ENCODE data around the gene FEZ2. TPM values are rescaled to one million over a fixed set of nuclear protein-coding genes. Genes with fewer than 3 reads are reported as not detected.

FEZ2 gene
- polyA plus RNA-seq, 4 donors, result 23.5 to 50.0 (median 35.0) TPM

DNA sequence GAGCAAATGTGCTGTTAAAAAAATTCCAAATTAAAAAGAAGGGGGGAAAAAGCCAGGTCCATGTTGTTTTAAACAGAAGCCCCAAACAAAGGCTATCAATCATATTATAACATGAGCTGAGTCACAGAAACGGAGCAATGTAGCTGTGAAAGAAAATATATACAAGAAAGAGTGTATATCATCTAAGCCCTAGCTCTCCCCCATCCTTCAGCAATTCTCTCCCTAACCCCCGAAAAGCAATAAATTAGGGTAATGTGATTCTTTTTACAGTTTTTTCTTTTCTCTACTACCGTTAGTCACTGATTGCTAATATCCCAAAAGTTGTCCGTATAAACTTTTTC lies 25.3 kb downstream of the FEZ2 start:
- no peaks in the 10 kb centered on the region for H3K9me3 ChIP-seq (ENCODE audit: control insufficient read depth in 2 of 2, insufficient read depth in 1 of 2, low read depth in 1 of 2, low read length in 1 of 2)
- 78 to 92% (median 90%) methylated on average over 4 of the region's 4 CpGs for WGBS, 3 donors
- H3K36me3 ChIP-seq (ENCODE audit: control insufficient read depth in 3 of 3, insufficient read depth in 2 of 3, low read depth in 1 of 3, low read length in 3 of 3), result peaks cover 2 to 17% (median 5%) of the 10 kb centered on the region in 3 donors
- DNase-seq, result no peak
- no peak for FAIRE-seq
- no peak overlapping the region for H3K27ac ChIP-seq (ENCODE audit: low read depth in 1 of 3, low read length in 2 of 3)
- H3K27me3 ChIP-seq (ENCODE audit: control insufficient read depth in 3 of 3, insufficient read depth in 3 of 3, low read length in 3 of 3), result no peaks in the 10 kb centered on the region
- H3K4me1 ChIP-seq (ENCODE audit: control insufficient read depth in 3 of 3, insufficient read depth in 2 of 3, low read depth in 1 of 3, low read length in 2 of 3), result no peaks in the 10 kb centered on the region
- no peak overlapping the region for H3K4me3 ChIP-seq (ENCODE audit: low read depth in 1 of 3, low read length in 3 of 3)

DNA sequence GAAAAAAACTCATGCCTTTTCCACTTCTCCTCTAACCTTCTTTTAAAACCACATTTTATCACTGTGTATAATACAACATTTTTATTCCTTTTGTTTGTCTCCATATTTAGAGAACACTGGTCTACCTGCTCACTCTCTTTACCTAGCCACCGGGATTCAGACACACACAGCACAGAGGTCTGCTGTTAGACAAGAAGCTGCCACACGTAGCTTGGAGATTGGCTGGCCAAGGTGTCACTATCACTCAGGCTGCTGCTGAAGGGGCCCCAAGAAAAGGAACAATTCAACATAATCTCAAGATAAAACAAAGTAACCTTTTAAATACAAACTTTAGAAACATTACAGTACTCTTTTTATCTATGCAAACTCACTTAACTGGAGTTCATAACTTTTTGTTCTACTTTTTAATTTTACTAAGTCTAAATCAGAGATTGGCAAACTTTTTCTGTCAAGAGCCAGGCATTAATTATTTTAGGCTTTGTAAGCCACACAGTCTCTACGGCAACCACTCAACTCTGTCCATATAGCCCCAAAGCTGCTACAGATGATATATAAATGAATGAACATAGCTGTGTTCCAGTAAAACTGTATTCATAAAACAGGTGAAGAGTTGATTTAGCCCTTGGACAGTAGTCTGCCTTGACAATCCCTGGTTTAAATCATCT lies 25.8 kb downstream of the FEZ2 start:
- DNase-seq (peak in 1 of 2 donors; percentile 47), FAIRE-seq (no peak)
- 74 to 86% (median 78%) methylated on average over 3 of the region's 3 CpGs for WGBS, 3 donors
- Histone ChIP-seq H3K36me3 (ENCODE audit: control insufficient read depth in 3 of 3, insufficient read depth in 2 of 3, low read depth in 1 of 3, low read length in 3 of 3) (peaks cover 2 to 14% (median 5%) of the 10 kb centered on the region in 3 donors), H3K27ac (ENCODE audit: low read depth in 1 of 3, low read length in 2 of 3) (no peak overlapping the region), H3K27me3 (ENCODE audit: control insufficient read depth in 3 of 3, insufficient read depth in 3 of 3, low read length in 3 of 3) (no peaks in the 10 kb centered on the region), H3K9me3 (ENCODE audit: control insufficient read depth in 2 of 2, insufficient read depth in 1 of 2, low read depth in 1 of 2, low read length in 1 of 2) (no peaks in the 10 kb centered on the region), H3K4me3 (ENCODE audit: low read depth in 1 of 3, low read length in 3 of 3) (no peak overlapping the region), H3K4me1 (ENCODE audit: control insufficient read depth in 3 of 3, insufficient read depth in 2 of 3, low read depth in 1 of 3, low read length in 2 of 3) (no peaks in the 10 kb centered on the region)

DNA sequence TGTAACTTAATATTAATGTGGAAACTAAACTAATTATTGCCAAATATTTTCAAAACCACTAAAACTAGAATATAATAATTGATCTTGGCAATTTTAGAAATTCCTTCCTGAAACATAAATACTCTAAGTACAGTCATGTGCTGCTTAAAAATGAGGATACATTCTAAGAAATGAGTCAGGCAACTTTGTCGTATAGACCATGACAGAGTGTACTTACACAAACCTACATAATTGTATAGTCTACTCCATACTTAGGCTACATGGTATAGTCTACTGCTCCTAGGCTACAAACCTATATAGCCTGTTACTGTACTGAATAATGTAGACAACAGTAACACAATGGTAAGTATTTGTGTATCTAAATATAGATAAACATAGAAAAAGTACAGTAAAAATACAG lies 27.6 kb downstream of the FEZ2 start:
- Histone ChIP-seq H3K27me3 (ENCODE audit: control insufficient read depth in 3 of 3, insufficient read depth in 3 of 3, low read length in 3 of 3) (no peaks in the 10 kb centered on the region), H3K4me3 (ENCODE audit: low read depth in 1 of 3, low read length in 3 of 3) (no peak overlapping the region), H3K9me3 (ENCODE audit: control insufficient read depth in 2 of 2, insufficient read depth in 1 of 2, low read depth in 1 of 2, low read length in 1 of 2) (no peaks in the 10 kb centered on the region), H3K27ac (ENCODE audit: low read depth in 1 of 3, low read length in 2 of 3) (no peak overlapping the region), H3K36me3 (ENCODE audit: control insufficient read depth in 3 of 3, insufficient read depth in 2 of 3, low read depth in 1 of 3, low read length in 3 of 3) (peaks cover 2 to 20% (median 7%) of the 10 kb centered on the region in 3 donors), H3K4me1 (ENCODE audit: control insufficient read depth in 3 of 3, insufficient read depth in 2 of 3, low read depth in 1 of 3, low read length in 2 of 3) (no peaks in the 10 kb centered on the region)
- DNase-seq (no peak), FAIRE-seq (no peak)
- 76 to 93% (median 92%) methylated on average over 1 of the region's 1 CpG for WGBS, 3 donors

DNA sequence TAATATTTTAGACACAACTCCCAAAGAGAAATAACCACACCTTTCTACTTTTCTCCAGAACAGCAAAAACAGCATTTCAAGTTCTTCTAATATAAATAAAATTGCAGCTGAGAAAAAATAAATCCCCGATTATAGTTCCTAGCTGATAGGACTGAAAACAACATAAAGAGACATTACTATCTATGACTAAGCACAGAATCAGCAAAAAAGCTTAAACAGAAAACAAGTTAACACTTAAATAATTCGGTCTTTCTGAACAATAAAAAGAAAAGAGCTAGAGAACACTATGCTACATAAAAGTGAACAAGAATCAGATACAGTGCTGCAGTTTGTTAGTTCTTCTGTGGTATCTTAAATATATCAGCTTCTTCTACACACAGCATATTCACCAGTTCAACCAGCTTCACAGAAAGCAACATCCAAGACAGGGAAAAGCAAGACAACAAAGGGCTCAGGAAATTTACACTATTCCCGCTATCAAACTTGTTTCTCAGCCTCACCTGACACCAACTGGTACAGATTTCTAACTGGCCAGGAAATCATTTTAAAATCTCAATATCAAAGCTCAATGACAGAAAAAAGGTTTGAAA lies 28.6 kb downstream of the FEZ2 start:
- no peak for FAIRE-seq
- Histone ChIP-seq H3K4me3 (ENCODE audit: low read depth in 1 of 3, low read length in 3 of 3) (no peak overlapping the region), H3K27ac (ENCODE audit: low read depth in 1 of 3, low read length in 2 of 3) (no peak overlapping the region), H3K27me3 (ENCODE audit: control insufficient read depth in 3 of 3, insufficient read depth in 3 of 3, low read length in 3 of 3) (no peaks in the 10 kb centered on the region), H3K9me3 (ENCODE audit: control insufficient read depth in 2 of 2, insufficient read depth in 1 of 2, low read depth in 1 of 2, low read length in 1 of 2) (no peaks in the 10 kb centered on the region), H3K4me1 (ENCODE audit: control insufficient read depth in 3 of 3, insufficient read depth in 2 of 3, low read depth in 1 of 3, low read length in 2 of 3) (no peaks in the 10 kb centered on the region), H3K36me3 (ENCODE audit: control insufficient read depth in 3 of 3, insufficient read depth in 2 of 3, low read depth in 1 of 3, low read length in 3 of 3) (peaks cover 2 to 19% (median 2%) of the 10 kb centered on the region in 3 donors)
- DNase-seq, result no peak
- 89% methylated on average over 3 of the region's 3 CpGs for WGBS, 3 donors

DNA sequence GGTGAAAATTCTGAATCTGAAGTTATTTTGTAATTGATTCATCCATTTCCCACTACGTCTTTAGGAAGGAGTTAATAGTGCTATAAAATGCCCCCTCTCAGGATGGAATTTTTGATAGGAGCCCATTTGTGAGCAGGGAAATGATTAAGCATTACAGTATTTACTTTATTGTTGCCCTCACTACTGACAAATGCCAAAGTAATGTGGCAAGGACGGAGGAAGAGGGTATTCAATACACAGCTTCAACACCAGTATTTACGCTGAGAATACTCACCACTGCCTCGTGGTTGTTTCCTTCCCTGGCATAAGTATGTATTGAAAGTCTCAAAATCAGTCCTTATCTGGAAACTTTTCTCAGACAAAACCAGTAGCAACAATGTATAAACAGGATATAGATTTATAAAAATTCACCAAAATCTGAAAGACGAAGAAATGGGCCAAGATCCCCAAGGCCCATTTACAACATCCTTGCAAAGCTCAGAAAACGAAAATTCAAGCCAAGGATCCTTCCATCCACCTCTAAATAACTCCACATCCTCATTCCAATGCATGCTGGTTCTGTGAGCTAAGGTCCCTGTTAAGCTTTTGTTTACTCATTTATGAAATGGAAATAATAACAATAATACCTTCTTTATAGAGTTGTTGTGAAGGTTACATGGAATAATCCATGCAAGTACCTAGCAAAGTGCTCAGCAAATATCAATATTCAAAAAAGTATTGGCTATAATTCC lies 29.3 kb downstream of the FEZ2 start:
- 75 to 87% (median 78%) methylated on average over 6 of the region's 6 CpGs for WGBS, 3 donors

GRCh38 chr2:36567711-36568408 lies 30.1 kb downstream of the FEZ2 start:
- H3K27ac ChIP-seq (ENCODE audit: low read depth in 1 of 3, low read length in 2 of 3), result no peak overlapping the region
- FAIRE-seq (no peak), DNase-seq (no peak)
- no peak overlapping the region for H3K4me3 ChIP-seq (ENCODE audit: low read depth in 1 of 3, low read length in 3 of 3)
- no peaks in the 10 kb centered on the region for H3K4me1 ChIP-seq (ENCODE audit: control insufficient read depth in 3 of 3, insufficient read depth in 2 of 3, low read depth in 1 of 3, low read length in 2 of 3)
- no peaks in the 10 kb centered on the region for H3K27me3 ChIP-seq (ENCODE audit: control insufficient read depth in 3 of 3, insufficient read depth in 3 of 3, low read length in 3 of 3)
- H3K9me3 ChIP-seq (ENCODE audit: control insufficient read depth in 2 of 2, insufficient read depth in 1 of 2, low read depth in 1 of 2, low read length in 1 of 2), result no peaks in the 10 kb centered on the region
- 92 to 95% (median 93%) methylated on average over 6 of the region's 6 CpGs for WGBS, 3 donors
- H3K36me3 ChIP-seq (ENCODE audit: control insufficient read depth in 3 of 3, insufficient read depth in 2 of 3, low read depth in 1 of 3, low read length in 3 of 3), result peaks cover 0 to 21% (median 2%) of the 10 kb centered on the region in 3 donors

More for the DNA sequence above, 29.3 kb downstream of the FEZ2 start:
- Histone ChIP-seq H3K27ac (ENCODE audit: low read depth in 1 of 3, low read length in 2 of 3) (no peak overlapping the region), H3K4me1 (ENCODE audit: control insufficient read depth in 3 of 3, insufficient read depth in 2 of 3, low read depth in 1 of 3, low read length in 2 of 3) (no peaks in the 10 kb centered on the region), H3K9me3 (ENCODE audit: control insufficient read depth in 2 of 2, insufficient read depth in 1 of 2, low read depth in 1 of 2, low read length in 1 of 2) (no peaks in the 10 kb centered on the region), H3K4me3 (ENCODE audit: low read depth in 1 of 3, low read length in 3 of 3) (no peak overlapping the region), H3K27me3 (ENCODE audit: control insufficient read depth in 3 of 3, insufficient read depth in 3 of 3, low read length in 3 of 3) (no peaks in the 10 kb centered on the region), H3K36me3 (ENCODE audit: control insufficient read depth in 3 of 3, insufficient read depth in 2 of 3, low read depth in 1 of 3, low read length in 3 of 3) (peaks cover 2 to 21% (median 2%) of the 10 kb centered on the region in 3 donors)
- no peak for DNase-seq
- FAIRE-seq, result no peak

DNA sequence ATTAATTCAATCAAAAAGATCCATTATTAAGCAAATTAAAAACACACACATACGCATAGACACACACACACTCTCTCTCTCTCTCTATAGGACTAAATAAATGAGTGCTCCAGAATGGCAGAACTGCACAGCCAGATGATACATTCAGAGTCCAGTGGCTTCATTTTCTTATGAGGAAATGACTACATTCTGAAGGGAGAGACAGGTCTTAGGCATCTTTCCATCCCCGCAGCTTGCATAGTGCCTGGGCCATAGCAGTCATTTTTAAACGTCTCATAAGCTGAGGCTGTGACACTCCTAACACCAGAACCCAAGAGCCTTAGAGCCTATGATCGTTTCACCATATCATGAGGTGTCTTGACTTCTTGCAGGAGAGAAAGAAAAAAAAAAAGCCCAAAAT lies 31.1 kb downstream of the FEZ2 start:
- FAIRE-seq (no peak), DNase-seq (no peak)
- Histone ChIP-seq H3K27ac (ENCODE audit: low read depth in 1 of 3, low read length in 2 of 3) (no peak overlapping the region), H3K4me1 (ENCODE audit: control insufficient read depth in 3 of 3, insufficient read depth in 2 of 3, low read depth in 1 of 3, low read length in 2 of 3) (no peaks in the 10 kb centered on the region), H3K9me3 (ENCODE audit: control insufficient read depth in 2 of 2, insufficient read depth in 1 of 2, low read depth in 1 of 2, low read length in 1 of 2) (no peaks in the 10 kb centered on the region), H3K27me3 (ENCODE audit: control insufficient read depth in 3 of 3, insufficient read depth in 3 of 3, low read length in 3 of 3) (no peaks in the 10 kb centered on the region), H3K4me3 (ENCODE audit: low read depth in 1 of 3, low read length in 3 of 3) (no peak overlapping the region), H3K36me3 (ENCODE audit: control insufficient read depth in 3 of 3, insufficient read depth in 2 of 3, low read depth in 1 of 3, low read length in 3 of 3) (peaks cover 0 to 20% (median 2%) of the 10 kb centered on the region in 3 donors)
- 95 to 99% (median 97%) methylated on average over 4 of the region's 4 CpGs for WGBS, 3 donors

GRCh38 chr2:36565712-36566111 lies 32.3 kb downstream of the FEZ2 start:
- H3K27ac ChIP-seq (ENCODE audit: low read depth in 1 of 3, low read length in 2 of 3), result no peak overlapping the region
- WGBS, 3 donors, result 96 to 99% (median 96%) methylated on average over 4 of the region's 4 CpGs
- H3K4me3 ChIP-seq (ENCODE audit: low read depth in 1 of 3, low read length in 3 of 3), result no peak overlapping the region
- FAIRE-seq (no peak), DNase-seq (no peak)
- no peaks in the 10 kb centered on the region for H3K9me3 ChIP-seq (ENCODE audit: control insufficient read depth in 2 of 2, insufficient read depth in 1 of 2, low read depth in 1 of 2, low read length in 1 of 2)
- peaks cover 0 to 15% (median 4%) of the 10 kb centered on the region in 3 donors for H3K36me3 ChIP-seq (ENCODE audit: control insufficient read depth in 3 of 3, insufficient read depth in 2 of 3, low read depth in 1 of 3, low read length in 3 of 3)
- no peaks in the 10 kb centered on the region for H3K27me3 ChIP-seq (ENCODE audit: control insufficient read depth in 3 of 3, insufficient read depth in 3 of 3, low read length in 3 of 3)
- H3K4me1 ChIP-seq (ENCODE audit: control insufficient read depth in 3 of 3, insufficient read depth in 2 of 3, low read depth in 1 of 3, low read length in 2 of 3), result peaks cover 0 to 4% (median 0%) of the 10 kb centered on the region in 3 donors
